ENCODE measurements around the gene RHNO1.
A peak's percentile ranks its signal among the peaks of the same experiment; 100 is the strongest.

RHNO1 gene, protein sequence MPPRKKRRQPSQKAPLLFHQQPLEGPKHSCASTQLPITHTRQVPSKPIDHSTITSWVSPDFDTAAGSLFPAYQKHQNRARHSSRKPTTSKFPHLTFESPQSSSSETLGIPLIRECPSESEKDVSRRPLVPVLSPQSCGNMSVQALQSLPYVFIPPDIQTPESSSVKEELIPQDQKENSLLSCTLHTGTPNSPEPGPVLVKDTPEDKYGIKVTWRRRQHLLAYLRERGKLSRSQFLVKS

GRCh38 chr12:2877047-2877952, at the start of gene RHNO1, which contains the start of gene FOXM1:
Gene RHNO1 (plus strand): TSS chr12:2877223. CDS start chr12:2885367, 8,144 bp downstream.
Gene FOXM1 (minus strand): TSS chr12:2877174. CDS start chr12:2874478, 2,696 bp downstream.
- DNase-seq (ENCODE audit: low read depth), result peak; percentile 58
- TF ChIP-seq, protein P1, sequence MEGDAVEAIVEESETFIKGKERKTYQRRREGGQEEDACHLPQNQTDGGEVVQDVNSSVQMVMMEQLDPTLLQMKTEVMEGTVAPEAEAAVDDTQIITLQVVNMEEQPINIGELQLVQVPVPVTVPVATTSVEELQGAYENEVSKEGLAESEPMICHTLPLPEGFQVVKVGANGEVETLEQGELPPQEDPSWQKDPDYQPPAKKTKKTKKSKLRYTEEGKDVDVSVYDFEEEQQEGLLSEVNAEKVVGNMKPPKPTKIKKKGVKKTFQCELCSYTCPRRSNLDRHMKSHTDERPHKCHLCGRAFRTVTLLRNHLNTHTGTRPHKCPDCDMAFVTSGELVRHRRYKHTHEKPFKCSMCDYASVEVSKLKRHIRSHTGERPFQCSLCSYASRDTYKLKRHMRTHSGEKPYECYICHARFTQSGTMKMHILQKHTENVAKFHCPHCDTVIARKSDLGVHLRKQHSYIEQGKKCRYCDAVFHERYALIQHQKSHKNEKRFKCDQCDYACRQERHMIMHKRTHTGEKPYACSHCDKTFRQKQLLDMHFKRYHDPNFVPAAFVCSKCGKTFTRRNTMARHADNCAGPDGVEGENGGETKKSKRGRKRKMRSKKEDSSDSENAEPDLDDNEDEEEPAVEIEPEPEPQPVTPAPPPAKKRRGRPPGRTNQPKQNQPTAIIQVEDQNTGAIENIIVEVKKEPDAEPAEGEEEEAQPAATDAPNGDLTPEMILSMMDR (IDR thresholded peaks at IDR 0.05; ENCODE audit: control insufficient read depth, extremely low read depth, insufficient read depth), result peak; percentile 28
- H3K4me3 ChIP-seq (ENCODE audit: low read depth, low read length), result peak within 1 kb of the TSS; percentile 72

DNA sequence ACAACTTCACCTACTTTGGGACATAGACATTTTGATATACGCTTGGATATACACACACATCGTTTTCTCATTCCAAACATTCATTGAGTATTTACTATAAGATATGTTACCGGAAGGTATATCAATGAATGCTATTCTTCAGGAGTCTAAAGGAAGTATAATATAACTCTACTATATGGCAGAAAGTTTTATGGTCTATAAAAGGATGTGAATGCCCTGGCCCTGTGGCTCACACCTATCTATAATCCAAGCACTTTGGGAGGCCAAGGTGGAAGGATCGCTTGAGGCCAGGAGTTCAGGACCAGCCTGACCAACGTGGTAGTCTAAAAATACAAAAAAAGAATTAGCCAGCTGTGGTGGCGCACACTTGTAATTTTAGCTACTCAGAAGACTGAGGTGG, 47.7 kb upstream of the RHNO1 start:
- no peak for DNase-seq (ENCODE audit: low read depth)
- H3K4me3 ChIP-seq (ENCODE audit: low read depth, low read length), result no peak overlapping the region
- TF ChIP-seq, protein P1 (IDR thresholded peaks at IDR 0.05; ENCODE audit: control insufficient read depth, extremely low read depth, insufficient read depth), result no peak

DNA sequence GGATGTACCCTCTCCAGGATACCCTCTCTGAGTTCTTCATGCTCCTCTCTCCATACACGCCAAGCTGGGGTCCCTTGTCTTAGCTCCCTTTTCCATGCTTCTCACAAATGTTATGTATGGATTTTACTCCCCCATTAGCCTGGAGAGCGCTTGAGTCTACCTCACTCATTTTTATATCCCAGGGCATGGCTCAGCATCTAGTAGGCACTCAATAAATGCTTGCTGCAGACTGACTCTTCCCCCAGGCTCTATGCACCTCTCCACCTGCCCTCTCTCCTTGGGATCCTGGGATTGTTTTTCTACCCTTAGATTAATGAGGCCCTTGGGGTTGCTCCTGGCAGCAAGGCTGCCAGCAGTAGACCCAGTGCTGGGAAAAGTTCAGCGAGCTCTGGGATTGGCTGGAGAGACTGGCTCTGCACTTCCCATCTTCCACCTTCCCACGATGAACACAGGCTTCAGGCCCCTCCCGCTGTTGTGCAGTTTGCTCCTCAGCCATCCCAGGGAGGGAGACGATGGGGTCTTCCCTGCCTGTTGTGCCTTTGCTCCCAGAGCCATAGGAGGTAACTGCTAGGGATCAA, 44.4 kb upstream of the RHNO1 start:
- no peak for DNase-seq (ENCODE audit: low read depth)
- TF ChIP-seq, protein P1 (IDR thresholded peaks at IDR 0.05; ENCODE audit: control insufficient read depth, extremely low read depth, insufficient read depth), result no peak
- H3K4me3 ChIP-seq (ENCODE audit: low read depth, low read length), result no peak overlapping the region

GRCh38 chr12:2833327-2833726, 43.7 kb upstream of the RHNO1 start:
- H3K4me3 ChIP-seq (ENCODE audit: low read depth, low read length), result no peak overlapping the region
- TF ChIP-seq, protein P1 (IDR thresholded peaks at IDR 0.05; ENCODE audit: control insufficient read depth, extremely low read depth, insufficient read depth), result no peak
- DNase-seq (ENCODE audit: low read depth), result no peak

DNA sequence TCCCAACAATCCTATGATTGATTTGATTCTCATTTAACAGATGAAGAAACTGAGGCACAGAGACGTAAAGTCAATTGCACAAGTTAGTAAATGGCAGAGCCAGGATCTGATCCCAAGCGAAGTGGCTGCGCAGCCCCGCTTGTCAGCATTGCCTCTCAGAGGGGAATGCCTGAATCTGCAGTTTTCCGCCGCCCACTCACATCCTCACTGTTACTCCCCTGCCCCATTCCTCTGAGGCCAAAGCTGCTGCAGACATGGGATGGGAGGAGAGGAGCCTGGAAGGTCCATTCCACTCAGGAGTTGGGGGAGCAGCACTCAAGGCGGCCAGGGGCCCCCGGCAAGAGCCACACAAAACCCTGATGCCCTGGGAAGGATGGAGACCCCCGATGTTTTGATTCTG, 43.2 kb upstream of the RHNO1 start:
- DNase-seq (ENCODE audit: low read depth), result no peak
- H3K4me3 ChIP-seq (ENCODE audit: low read depth, low read length), result no peak overlapping the region
- TF ChIP-seq, protein P1 (IDR thresholded peaks at IDR 0.05; ENCODE audit: control insufficient read depth, extremely low read depth, insufficient read depth), result no peak

DNA sequence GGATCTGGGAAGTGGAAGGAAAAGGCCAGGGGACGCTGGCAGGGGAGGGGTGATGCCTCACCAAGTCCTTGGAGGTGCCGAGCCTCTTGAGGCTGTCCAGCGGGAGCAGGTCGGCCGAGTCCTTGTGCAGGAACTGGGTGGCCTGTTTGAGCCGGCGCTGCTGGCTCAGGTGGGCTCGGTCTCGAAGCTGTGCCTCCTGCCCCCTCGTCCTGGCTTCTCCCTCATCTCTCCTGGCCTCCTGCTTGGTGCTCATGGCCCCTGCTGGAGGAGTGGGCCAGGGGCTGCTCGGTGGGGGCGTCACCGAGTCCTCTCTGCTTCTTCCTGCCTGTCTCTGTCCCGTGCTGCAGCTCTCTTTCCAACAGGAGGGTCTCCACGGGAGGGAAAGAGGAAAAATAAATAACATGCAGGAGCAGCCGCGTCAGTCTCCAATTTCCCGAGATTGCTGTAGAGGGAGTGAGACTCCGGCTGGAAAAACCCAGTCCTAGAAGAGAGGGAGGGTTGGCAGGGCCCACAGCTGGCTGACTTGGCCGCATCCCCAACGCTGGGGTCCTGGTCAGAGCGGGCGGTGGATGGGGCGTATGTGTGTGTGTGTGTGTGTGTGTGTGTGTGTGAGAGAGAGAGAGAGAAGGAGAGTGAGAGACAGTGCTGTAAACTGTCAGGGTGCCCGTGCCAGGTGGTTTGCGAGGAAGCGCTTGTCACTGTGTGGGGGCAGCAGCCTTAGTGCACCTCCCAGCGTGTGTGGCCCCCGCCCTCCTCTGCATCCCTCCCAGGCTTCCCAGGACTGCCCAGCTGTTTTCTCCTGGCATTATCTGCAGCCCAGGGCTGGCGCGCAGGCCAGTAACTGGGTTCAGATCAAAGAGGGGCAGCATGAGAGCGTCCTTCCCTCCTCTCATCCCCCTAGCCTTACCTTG, 42.2 kb upstream of the RHNO1 start, which contains the start of gene NRIP2:
Gene NRIP2, minus strand, starts transcription at position 455 of the 911 bp plus-strand sequence. Its CDS starts 52 bp downstream, at position 403.
- H3K4me3 ChIP-seq (ENCODE audit: low read depth, low read length), result no peak within 1 kb of the TSS
- TF ChIP-seq, protein P1 (IDR thresholded peaks at IDR 0.05; ENCODE audit: control insufficient read depth, extremely low read depth, insufficient read depth), result no peak
- no peak for DNase-seq (ENCODE audit: low read depth)
